Measurements from ENCODE around the gene TMEM8B.

The TMEM8B gene

DNA sequence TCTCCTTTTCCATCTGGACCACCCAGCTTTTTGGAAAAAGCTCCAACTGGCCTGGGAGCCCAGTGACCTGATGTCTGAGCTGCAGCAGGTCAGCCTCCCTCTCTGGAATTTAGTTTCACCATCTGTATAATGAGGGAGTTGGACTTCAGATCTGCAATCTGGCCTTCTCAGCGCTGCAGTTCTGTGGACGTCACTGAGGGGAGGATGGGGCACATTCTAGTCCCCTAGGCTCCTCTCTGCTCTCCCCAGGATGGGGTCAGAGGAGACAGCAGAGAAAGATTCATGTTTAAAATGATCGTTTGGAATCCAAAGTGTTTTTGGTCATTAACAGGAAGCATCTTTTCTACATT, 30.9 kb downstream of the TMEM8B start:
- Histone ChIP-seq H3K4me3 (ENCODE audit: low read depth, low read length, poor library complexity, severe bottlenecking) (no peak overlapping the region), H3F3A (ENCODE audit: insufficient read depth, low read length) (no peaks in the 10 kb centered on the region), H3K36me3 (ENCODE audit: insufficient read depth, low read length) (no peaks in the 10 kb centered on the region), H2AFZ (ENCODE audit: low read length) (no peak overlapping the region), H3K9ac (ENCODE audit: low read length) (no peak overlapping the region), H3K27me3 (ENCODE audit: insufficient read depth, low read length) (no peaks in the 10 kb centered on the region), H3K27ac (ENCODE audit: low read depth, low read length, poor library complexity, severe bottlenecking) (no peak overlapping the region), H3K4me1 (ENCODE audit: insufficient read depth, low read length, severe bottlenecking) (no peaks in the 10 kb centered on the region), H3K79me2 (ENCODE audit: insufficient read depth, low read length) (no peaks in the 10 kb centered on the region), H3K9me3 (ENCODE audit: low read length) (no peaks in the 10 kb centered on the region), H3K9me2 (ENCODE audit: low read depth, low read length) (no peaks in the 10 kb centered on the region), H4K20me1 (ENCODE audit: insufficient read depth, low read length) (no peaks in the 10 kb centered on the region), H3K4me2 (ENCODE audit: low read length) (no peak overlapping the region)
- no peak for TF ChIP-seq EZH2 (IDR thresholded peaks at IDR 0.05; ENCODE audit: borderline replicate concordance, low read length)
- TF ChIP-seq, protein P1, sequence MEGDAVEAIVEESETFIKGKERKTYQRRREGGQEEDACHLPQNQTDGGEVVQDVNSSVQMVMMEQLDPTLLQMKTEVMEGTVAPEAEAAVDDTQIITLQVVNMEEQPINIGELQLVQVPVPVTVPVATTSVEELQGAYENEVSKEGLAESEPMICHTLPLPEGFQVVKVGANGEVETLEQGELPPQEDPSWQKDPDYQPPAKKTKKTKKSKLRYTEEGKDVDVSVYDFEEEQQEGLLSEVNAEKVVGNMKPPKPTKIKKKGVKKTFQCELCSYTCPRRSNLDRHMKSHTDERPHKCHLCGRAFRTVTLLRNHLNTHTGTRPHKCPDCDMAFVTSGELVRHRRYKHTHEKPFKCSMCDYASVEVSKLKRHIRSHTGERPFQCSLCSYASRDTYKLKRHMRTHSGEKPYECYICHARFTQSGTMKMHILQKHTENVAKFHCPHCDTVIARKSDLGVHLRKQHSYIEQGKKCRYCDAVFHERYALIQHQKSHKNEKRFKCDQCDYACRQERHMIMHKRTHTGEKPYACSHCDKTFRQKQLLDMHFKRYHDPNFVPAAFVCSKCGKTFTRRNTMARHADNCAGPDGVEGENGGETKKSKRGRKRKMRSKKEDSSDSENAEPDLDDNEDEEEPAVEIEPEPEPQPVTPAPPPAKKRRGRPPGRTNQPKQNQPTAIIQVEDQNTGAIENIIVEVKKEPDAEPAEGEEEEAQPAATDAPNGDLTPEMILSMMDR (IDR thresholded peaks at IDR 0.05; ENCODE audit: low read length): no peak

DNA sequence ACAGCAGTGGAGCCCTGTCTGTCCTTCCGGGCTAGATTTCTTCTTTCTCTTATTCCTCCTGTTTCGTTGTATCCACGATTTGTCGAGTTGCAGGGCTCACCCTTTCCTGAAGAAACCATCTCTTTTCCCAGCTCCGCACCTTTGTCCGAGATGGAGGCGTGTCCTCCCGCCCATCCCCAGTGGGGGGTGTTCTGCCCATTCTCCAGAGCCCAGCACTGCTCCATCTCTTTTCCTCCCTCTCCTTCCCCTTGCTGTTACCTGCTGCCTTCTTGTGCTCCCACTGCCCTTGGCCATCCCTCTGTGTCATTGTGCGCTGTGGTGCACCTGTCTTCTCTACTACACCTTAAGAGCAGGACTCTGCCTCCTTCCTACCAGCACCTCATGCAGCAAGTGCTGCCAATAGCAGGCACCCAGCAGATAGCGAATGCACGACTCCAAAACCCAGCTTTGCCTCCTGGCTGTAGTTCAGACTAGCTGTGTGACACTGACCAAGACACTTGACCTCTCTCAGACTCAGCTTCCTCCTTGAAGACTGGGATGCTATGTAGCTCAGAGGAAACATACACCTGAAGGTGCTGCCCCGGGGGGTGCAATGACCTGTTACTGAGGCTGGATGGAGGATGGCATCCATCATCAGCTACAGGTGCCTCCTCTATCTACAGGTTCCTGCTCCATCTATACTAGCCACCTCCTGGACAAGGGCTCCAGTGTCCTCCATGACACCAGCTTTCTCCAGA, 32.3 kb downstream of the TMEM8B start:
- Histone ChIP-seq H3K27me3 (ENCODE audit: insufficient read depth, low read length) (no peaks in the 10 kb centered on the region), H3K27ac (ENCODE audit: low read depth, low read length, poor library complexity, severe bottlenecking) (no peak overlapping the region), H3K4me1 (ENCODE audit: insufficient read depth, low read length, severe bottlenecking) (no peaks in the 10 kb centered on the region), H3K79me2 (ENCODE audit: insufficient read depth, low read length) (no peaks in the 10 kb centered on the region), H3K9ac (ENCODE audit: low read length) (no peak overlapping the region), H3K9me2 (ENCODE audit: low read depth, low read length) (no peaks in the 10 kb centered on the region), H3K4me3 (ENCODE audit: low read depth, low read length, poor library complexity, severe bottlenecking) (no peak overlapping the region), H3F3A (ENCODE audit: insufficient read depth, low read length) (no peaks in the 10 kb centered on the region), H2AFZ (ENCODE audit: low read length) (no peak overlapping the region), H3K36me3 (ENCODE audit: insufficient read depth, low read length) (no peaks in the 10 kb centered on the region), H3K4me2 (ENCODE audit: low read length) (no peak overlapping the region), H4K20me1 (ENCODE audit: insufficient read depth, low read length) (no peaks in the 10 kb centered on the region), H3K9me3 (ENCODE audit: low read length) (no peaks in the 10 kb centered on the region)
- no peak for TF ChIP-seq EZH2 (IDR thresholded peaks at IDR 0.05; ENCODE audit: borderline replicate concordance, low read length)
- TF ChIP-seq, protein P1 (IDR thresholded peaks at IDR 0.05; ENCODE audit: low read length): no peak

DNA sequence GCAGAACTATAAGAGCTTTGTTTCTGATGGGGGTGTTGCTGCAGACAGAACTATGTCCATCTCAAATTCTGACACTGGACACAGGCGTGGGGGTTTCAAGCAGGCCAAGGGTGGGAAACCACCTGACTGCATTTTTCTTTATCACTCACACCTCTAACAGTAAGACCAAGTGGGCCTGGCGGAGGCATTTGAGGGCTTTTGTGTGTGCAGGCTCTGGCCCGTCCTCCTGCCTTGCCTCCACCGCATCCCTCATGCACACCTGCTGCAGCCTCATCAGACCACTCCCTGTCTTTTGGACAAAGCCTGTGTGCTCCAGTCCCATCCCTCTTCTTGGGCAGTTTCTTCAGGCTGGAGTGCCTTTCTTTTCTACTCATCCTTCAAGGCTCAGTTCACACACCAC, 33.3 kb downstream of the TMEM8B start:
- Histone ChIP-seq H4K20me1 (ENCODE audit: insufficient read depth, low read length) (no peaks in the 10 kb centered on the region), H3K9me2 (ENCODE audit: low read depth, low read length) (no peaks in the 10 kb centered on the region), H3K27ac (ENCODE audit: low read depth, low read length, poor library complexity, severe bottlenecking) (no peak overlapping the region), H3K79me2 (ENCODE audit: insufficient read depth, low read length) (no peaks in the 10 kb centered on the region), H3K9ac (ENCODE audit: low read length) (no peak overlapping the region), H3K27me3 (ENCODE audit: insufficient read depth, low read length) (no peaks in the 10 kb centered on the region), H3K4me1 (ENCODE audit: insufficient read depth, low read length, severe bottlenecking) (no peaks in the 10 kb centered on the region), H3K36me3 (ENCODE audit: insufficient read depth, low read length) (no peaks in the 10 kb centered on the region), H3K4me3 (ENCODE audit: low read depth, low read length, poor library complexity, severe bottlenecking) (no peak overlapping the region), H3K9me3 (ENCODE audit: low read length) (no peaks in the 10 kb centered on the region), H2AFZ (ENCODE audit: low read length) (no peak overlapping the region), H3F3A (ENCODE audit: insufficient read depth, low read length) (no peaks in the 10 kb centered on the region), H3K4me2 (ENCODE audit: low read length) (no peak overlapping the region)
- TF ChIP-seq EZH2 (IDR thresholded peaks at IDR 0.05; ENCODE audit: borderline replicate concordance, low read length): no peak
- TF ChIP-seq, protein P1 (IDR thresholded peaks at IDR 0.05; ENCODE audit: low read length): no peak
